GM19455 (cell line): Measurements from ENCODE around the gene ADARB2.

Experiments used
- ATAC-seq: cut with Tn5 transposase; IDR thresholded peaks from one replicate; pipeline ENCODE4 v1.9.1; 2021; ENCODE audit not compliant: unreplicated experiment

ADARB2 gene

GRCh38 chr10:1664333-1664964 lies 72.9 kb downstream of the ADARB2 start:
- ATAC-seq = no peak

GRCh38 chr10:1663226-1663625 lies 74.1 kb downstream of the ADARB2 start:
- ATAC-seq = no peak

- peak; percentile 32 for ATAC-seq
These were observed 74.8 kb downstream of the ADARB2 start for GRCh38 chr10:1662438-1663025.

- peak; percentile 48 for ATAC-seq
These were observed 75.4 kb downstream of the ADARB2 start for GRCh38 chr10:1661859-1662437.

- ATAC-seq = peak; percentile 11
These were observed 75.9 kb downstream of the ADARB2 start for GRCh38 chr10:1661416-1661815.

GRCh38 chr10:1660815-1661214 lies 76.5 kb downstream of the ADARB2 start:
- ATAC-seq = no peak

- ATAC-seq = no peak
These were observed 76.9 kb downstream of the ADARB2 start for GRCh38 chr10:1660386-1660785.

GRCh38 chr10:1659221-1659791 lies 78.0 kb downstream of the ADARB2 start:
- ATAC-seq = no peak

- ATAC-seq = no peak
These were observed 78.7 kb downstream of the ADARB2 start for GRCh38 chr10:1658658-1659057.

- ATAC-seq = no peak
These were observed 79.8 kb downstream of the ADARB2 start for GRCh38 chr10:1657479-1657878.

- no peak for ATAC-seq
These were observed 82.0 kb downstream of the ADARB2 start for GRCh38 chr10:1655367-1655766.

- ATAC-seq = no peak
These were observed 82.4 kb downstream of the ADARB2 start for GRCh38 chr10:1654811-1655356.

- no peak for ATAC-seq
These were observed 83.1 kb downstream of the ADARB2 start for GRCh38 chr10:1654247-1654646.

GRCh38 chr10:1653321-1653720 lies 84.0 kb downstream of the ADARB2 start:
- no peak for ATAC-seq

GRCh38 chr10:1652151-1652550 lies 85.2 kb downstream of the ADARB2 start:
- no peak for ATAC-seq

- ATAC-seq = no peak
These were observed 85.9 kb downstream of the ADARB2 start for GRCh38 chr10:1651270-1651966.

GRCh38 chr10:1650542-1651269 lies 86.6 kb downstream of the ADARB2 start:
- no peak for ATAC-seq

GRCh38 chr10:1648648-1649047 lies 88.7 kb downstream of the ADARB2 start:
- no peak for ATAC-seq

GRCh38 chr10:1646332-1646731 lies 91.0 kb downstream of the ADARB2 start:
- ATAC-seq = no peak

- no peak for ATAC-seq
These were observed 91.4 kb downstream of the ADARB2 start for GRCh38 chr10:1645896-1646295.
